NB4 (cell line): ENCODE measurements around the gene ACOT9.
"Not testable (repeated sequence)": the region's sequence is repeated elsewhere in the genome, so short reads cannot be mapped to it uniquely, and the experiment has no call there.

Experiments used
- DNase-seq: peaks from one replicate; pipeline ENCODE4 v3.0.0; 2010; ENCODE audit warnings: low read depth
- H3K4me3 ChIP-seq: one replicate; pipeline ENCODE4 v1.5.1; 2011; ENCODE audit warnings: mild to moderate bottlenecking, low read depth, low read length, moderate library complexity
- MYC ChIP-seq: IDR thresholded peaks from 2 replicates; pipeline ENCODE4 v1.6.1; 2011; ENCODE audit warnings: low read depth, low read length
- POLR2A ChIP-seq: IDR thresholded peaks from 2 replicates; pipeline ENCODE4 v1.6.1; 2011; ENCODE audit warnings: mild to moderate bottlenecking; ENCODE audit not compliant: insufficient read length; ENCODE audit errors: extremely low read depth
- TF ChIP-seq, protein P1 (sequence below): IDR thresholded peaks from 2 replicates; pipeline ENCODE4 v1.6.1; 2011; ENCODE audit warnings: low read depth, low read length
- TF ChIP-seq, protein P2 (sequence below): IDR thresholded peaks from one replicate; pipeline ENCODE4 v1.5.1; 2012; ENCODE audit warnings: low read depth, low read length

The ACOT9 gene

DNA sequence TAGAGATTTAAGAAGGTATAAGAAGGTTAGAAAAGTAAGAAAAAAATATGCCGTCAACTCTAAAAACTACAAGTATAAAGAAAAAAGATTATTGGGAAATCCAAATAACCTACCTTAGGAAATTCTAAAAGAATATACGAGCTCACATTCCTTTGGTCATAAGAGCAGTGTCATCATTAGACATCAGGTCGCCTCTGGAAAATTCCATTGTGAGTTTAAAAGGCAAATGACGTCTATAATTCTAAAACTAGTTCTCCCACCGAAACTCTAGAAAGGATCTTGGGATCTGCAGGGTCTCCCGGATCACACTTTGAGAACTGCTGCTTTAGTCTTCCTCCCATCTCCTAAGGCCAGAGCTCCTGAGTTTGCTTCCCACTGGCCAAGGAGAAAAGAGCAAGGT lies 39.4 kb upstream of the ACOT9 start:
- no peak for TF ChIP-seq MYC
- TF ChIP-seq, protein P1, sequence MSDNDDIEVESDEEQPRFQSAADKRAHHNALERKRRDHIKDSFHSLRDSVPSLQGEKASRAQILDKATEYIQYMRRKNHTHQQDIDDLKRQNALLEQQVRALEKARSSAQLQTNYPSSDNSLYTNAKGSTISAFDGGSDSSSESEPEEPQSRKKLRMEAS = no peak
- TF ChIP-seq, protein P2, sequence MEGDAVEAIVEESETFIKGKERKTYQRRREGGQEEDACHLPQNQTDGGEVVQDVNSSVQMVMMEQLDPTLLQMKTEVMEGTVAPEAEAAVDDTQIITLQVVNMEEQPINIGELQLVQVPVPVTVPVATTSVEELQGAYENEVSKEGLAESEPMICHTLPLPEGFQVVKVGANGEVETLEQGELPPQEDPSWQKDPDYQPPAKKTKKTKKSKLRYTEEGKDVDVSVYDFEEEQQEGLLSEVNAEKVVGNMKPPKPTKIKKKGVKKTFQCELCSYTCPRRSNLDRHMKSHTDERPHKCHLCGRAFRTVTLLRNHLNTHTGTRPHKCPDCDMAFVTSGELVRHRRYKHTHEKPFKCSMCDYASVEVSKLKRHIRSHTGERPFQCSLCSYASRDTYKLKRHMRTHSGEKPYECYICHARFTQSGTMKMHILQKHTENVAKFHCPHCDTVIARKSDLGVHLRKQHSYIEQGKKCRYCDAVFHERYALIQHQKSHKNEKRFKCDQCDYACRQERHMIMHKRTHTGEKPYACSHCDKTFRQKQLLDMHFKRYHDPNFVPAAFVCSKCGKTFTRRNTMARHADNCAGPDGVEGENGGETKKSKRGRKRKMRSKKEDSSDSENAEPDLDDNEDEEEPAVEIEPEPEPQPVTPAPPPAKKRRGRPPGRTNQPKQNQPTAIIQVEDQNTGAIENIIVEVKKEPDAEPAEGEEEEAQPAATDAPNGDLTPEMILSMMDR = no peak
- TF ChIP-seq POLR2A = no peak
- peak overlapping the region; percentile 28 for H3K4me3 ChIP-seq
- no peak for DNase-seq

DNA sequence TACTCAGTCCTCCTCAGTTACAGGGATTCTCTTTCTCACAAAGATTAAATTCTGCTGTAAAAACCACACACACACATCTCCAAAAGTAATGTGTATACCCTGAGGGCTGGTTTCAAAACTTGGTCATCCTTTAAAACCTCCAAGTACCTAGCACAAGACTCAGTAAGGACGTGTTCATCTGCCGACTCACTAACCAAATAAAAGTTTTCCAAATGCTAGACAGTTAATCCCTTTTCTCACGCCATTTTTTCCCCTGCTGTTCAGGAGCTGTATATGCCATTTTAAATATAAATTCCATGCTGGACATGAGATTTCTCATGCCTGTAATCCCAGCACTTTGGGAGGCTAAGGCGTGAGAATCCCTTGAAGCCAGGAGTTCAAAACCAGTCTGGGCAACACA lies 35.9 kb upstream of the ACOT9 start:
- TF ChIP-seq MYC = no peak
- TF ChIP-seq, protein P2 = no peak
- TF ChIP-seq POLR2A = no peak
- TF ChIP-seq, protein P1 = no peak
- H3K4me3 ChIP-seq = no peak overlapping the region

DNA sequence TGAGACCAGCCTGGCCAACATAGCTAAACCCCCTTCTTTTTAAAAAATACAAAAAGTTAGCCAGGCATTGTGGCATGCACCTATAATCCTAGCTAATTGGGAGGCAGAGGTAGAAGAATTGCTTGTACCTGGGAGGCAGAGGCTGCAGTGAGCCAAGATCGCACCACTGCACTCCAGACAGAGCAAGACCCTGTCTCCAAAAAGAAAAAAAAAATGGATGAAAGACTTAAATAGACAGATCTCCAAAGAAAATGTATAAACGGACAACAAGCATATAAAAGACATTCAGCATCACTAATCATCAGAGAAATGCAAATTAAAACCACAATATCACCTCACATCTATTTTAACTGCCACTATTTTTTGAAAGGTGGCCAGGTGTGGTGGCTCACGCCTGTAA lies 33.3 kb upstream of the ACOT9 start:
- TF ChIP-seq MYC = no peak
- TF ChIP-seq, protein P1 = no peak
- no peak for TF ChIP-seq POLR2A
- TF ChIP-seq, protein P2 = no peak
- no peak overlapping the region for H3K4me3 ChIP-seq
- no peak for DNase-seq

More for the DNA sequence above, 35.9 kb upstream of the ACOT9 start:
- no peak for DNase-seq

DNA sequence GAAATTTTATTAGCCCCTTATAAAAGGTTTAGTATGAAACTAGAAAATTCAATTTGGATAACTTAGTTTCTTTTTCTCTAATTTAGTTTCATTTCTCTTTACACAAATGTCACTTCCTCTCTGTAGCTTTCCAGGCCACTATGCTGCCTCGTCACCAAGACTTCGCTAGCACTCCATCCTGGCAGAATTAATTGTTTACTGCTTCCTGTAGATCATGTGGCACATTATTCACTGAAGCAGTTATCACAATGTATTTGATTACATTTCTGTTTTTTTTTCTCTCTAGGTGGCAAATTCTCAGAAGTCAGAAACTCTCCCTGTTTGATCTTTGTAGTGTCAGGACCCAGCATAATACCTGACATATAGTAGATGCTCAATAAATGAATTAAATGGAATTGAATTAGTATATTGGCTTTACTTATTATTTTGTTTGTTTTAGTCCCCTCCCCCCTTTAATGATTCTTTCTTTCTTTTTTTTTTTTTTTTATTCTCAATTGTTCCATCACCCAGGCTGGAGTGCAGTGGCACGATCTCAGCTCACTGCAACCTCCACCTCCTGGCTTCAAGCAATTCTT lies 30.6 kb upstream of the ACOT9 start:
- DNase-seq = peak; percentile 71
- peak overlapping the region; percentile 36 for H3K4me3 ChIP-seq
- TF ChIP-seq, protein P2 = no peak
- TF ChIP-seq MYC (no peak), POLR2A (no peak)
- TF ChIP-seq, protein P1 = no peak

DNA sequence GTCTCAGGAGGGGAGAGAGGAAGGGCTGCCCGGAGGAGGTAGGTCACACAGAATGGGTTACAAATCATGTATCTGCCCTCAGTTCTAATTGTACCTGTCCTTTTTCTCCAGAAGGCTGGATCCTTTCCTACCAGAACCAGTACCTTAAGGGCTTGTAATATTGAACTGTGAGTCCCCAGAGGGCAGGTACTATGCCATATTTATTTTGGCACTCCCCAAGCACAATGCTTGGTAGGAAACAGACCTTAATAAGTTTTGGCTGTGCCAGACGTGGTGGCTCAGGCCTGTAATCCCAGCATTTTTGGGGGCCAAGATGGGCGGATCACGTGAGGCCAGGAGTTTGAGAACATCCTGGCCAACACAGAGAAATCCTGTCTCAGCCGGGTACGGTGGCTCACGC lies 28.0 kb upstream of the ACOT9 start:
- H3K4me3 ChIP-seq, DNase-seq: not testable (repeated sequence)

DNA sequence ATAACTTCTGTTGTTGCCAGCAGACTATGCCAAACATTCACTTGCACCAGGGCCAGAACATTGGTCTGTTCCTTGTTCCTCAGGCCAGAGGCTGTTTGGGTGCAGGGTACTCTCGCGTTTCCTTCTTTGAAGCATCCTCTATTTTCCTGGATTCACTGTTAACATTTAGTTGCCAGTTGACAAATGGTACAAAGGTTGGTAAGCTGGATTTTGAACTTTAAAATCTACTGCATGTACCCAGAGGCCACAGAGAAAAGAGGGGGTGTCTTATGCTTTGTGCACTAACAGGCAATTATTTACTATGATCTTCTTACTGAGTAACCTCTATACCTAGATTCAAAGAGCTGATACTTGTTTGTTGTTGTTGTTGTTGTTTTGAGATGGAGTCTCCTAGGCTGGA lies 27.1 kb upstream of the ACOT9 start:
- TF ChIP-seq POLR2A = no peak
- TF ChIP-seq MYC = no peak
- TF ChIP-seq, protein P1 = no peak
- TF ChIP-seq, protein P2 = no peak
- no peak for DNase-seq

More for the DNA sequence above, 27.1 kb upstream of the ACOT9 start:
- H3K4me3 ChIP-seq = no peak overlapping the region
